ENCODE measurements around the gene ANKH.
"Not testable (repeated sequence)": the region's sequence is repeated elsewhere in the genome, so short reads cannot be mapped to it uniquely, and the experiment has no call there.

ANKH gene

GRCh38 chr5:14882658-14883580 lies 11.3 kb upstream of the ANKH start:
- DNase-seq = no peak

GRCh38 chr5:14881826-14882225 lies 10.2 kb upstream of the ANKH start:
- no peak for DNase-seq

- no peak for DNase-seq
These were observed 9.1 kb upstream of the ANKH start for GRCh38 chr5:14880688-14881087.

GRCh38 chr5:14879937-14880589 lies 8.5 kb upstream of the ANKH start:
- no peak for DNase-seq

- no peak for DNase-seq
These were observed 7.8 kb upstream of the ANKH start for GRCh38 chr5:14879393-14879792.

- not testable (repeated sequence) for DNase-seq
These were observed 6.6 kb upstream of the ANKH start for GRCh38 chr5:14878192-14878591.

GRCh38 chr5:14876095-14876494 lies 4.5 kb upstream of the ANKH start:
- DNase-seq = no peak

GRCh38 chr5:14873790-14874189 lies 2.2 kb upstream of the ANKH start:
- DNase-seq = no peak

GRCh38 chr5:14873093-14873492 lies 1.5 kb upstream of the ANKH start:
- no peak for DNase-seq

GRCh38 chr5:14872070-14872989 lies 752 bp upstream of the ANKH start:
- DNase-seq = no peak

- DNase-seq = no peak
These were observed 1.0 kb downstream of the ANKH start for GRCh38 chr5:14870337-14871213.

GRCh38 chr5:14869668-14870164 lies 1.9 kb downstream of the ANKH start:
- no peak for DNase-seq

- DNase-seq = no peak
These were observed 2.3 kb downstream of the ANKH start for GRCh38 chr5:14869233-14869632.

GRCh38 chr5:14868771-14869170 lies 2.8 kb downstream of the ANKH start:
- DNase-seq = no peak

GRCh38 chr5:14864181-14864812 lies 7.3 kb downstream of the ANKH start:
- no peak for DNase-seq

GRCh38 chr5:14863105-14863504 lies 8.5 kb downstream of the ANKH start:
- no peak for DNase-seq

GRCh38 chr5:14861123-14861765 lies 10.3 kb downstream of the ANKH start:
- no peak for DNase-seq

GRCh38 chr5:14859980-14860379 lies 11.6 kb downstream of the ANKH start:
- DNase-seq = no peak

GRCh38 chr5:14859150-14859549 lies 12.4 kb downstream of the ANKH start:
- no peak for DNase-seq

- DNase-seq = no peak
These were observed 16.2 kb downstream of the ANKH start for GRCh38 chr5:14855366-14855765.

GRCh38 chr5:14854799-14855198 lies 16.8 kb downstream of the ANKH start:
- DNase-seq = no peak

All from amniotic stem cell (primary cell).